Measurements from ENCODE around the gene BORCS6. TPM values are rescaled to one million over a fixed set of nuclear protein-coding genes. Genes with fewer than 3 reads are reported as not detected.

Gene BORCS6
- total and polyA plus RNA-seq, 2 of the 13 experiments (the other 11 are each of a cell fraction or from before 2014, with no cell fraction given) = 2.0 to 5.1 TPM

GRCh38 chr17:8141045-8141444, 48.9 kb downstream of the BORCS6 start:
- H3K36me3 ChIP-seq (replicated peaks in 1 of 2; ENCODE audit: control insufficient read depth in 1 of 2, insufficient read depth in 2 of 2, low read length in 2 of 2) = peaks cover 3 to 16% of the 10 kb centered on the region in 2 experiments; a peak in 4 of 5 replicates
- BruUV-seq (replicated peaks) = no TSS peak
- peaks cover 29% of the 10 kb centered on the region for H3K4me1 ChIP-seq (ENCODE audit: insufficient read depth, low read length)
- ChIA-PET CTCF (ENCODE audit: low intra/inter-chr PET ratio, low total read pairs) (no interaction called here), POLR2A (interaction anchor here (1.0 to 3.2 kb wide), 3 partner anchors 13 to 23 kb away, joined by 3 to 18 read pairs (median 4); no protein-coding TSS in a partner anchor)
- DNase-seq (ENCODE audit: low spot score) = no peak
- H3K27ac ChIP-seq (ENCODE audit: extremely low read length, insufficient read depth, low read length) = no peak overlapping the region
- no peak overlapping the region for H3K4me3 ChIP-seq (replicated peaks in 1 of 3; ENCODE audit: insufficient read depth in 1 of 3, low read depth in 2 of 3, low read length in 3 of 3)
- H3K79me2 ChIP-seq (ENCODE audit: insufficient read depth, low read length) = no peaks in the 10 kb centered on the region
- no peak overlapping the region for H3K9ac ChIP-seq (ENCODE audit: insufficient read depth, low read depth, low read length)
- ATAC-seq = no peak
- H3K9me3 ChIP-seq (ENCODE audit: low read length) = no peaks in the 10 kb centered on the region
- FAIRE-seq = no peak
- in situ Hi-C loops (cut with HindIII; ENCODE audit: extremely low pct_ligation_motif_present, low pct_unique_long_range_greater_than_20kb) = no loop called here
- no peak overlapping the region for H2AFZ ChIP-seq (ENCODE audit: low read length)
- no peak overlapping the region for H3K4me2 ChIP-seq (ENCODE audit: low read depth, low read length)
- TF ChIP-seq, protein P1, sequence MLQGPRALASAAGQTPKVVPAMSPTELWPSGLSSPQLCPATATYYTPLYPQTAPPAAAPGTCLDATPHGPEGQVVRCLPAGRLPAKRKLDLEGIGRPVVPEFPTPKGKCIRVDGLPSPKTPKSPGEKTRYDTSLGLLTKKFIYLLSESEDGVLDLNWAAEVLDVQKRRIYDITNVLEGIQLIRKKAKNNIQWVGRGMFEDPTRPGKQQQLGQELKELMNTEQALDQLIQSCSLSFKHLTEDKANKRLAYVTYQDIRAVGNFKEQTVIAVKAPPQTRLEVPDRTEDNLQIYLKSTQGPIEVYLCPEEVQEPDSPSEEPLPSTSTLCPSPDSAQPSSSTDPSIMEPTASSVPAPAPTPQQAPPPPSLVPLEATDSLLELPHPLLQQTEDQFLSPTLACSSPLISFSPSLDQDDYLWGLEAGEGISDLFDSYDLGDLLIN (CRISPR knock-in tag; IDR thresholded peaks at IDR 0.05; ENCODE audit: borderline replicate concordance) = no peak
- no peak for TF ChIP-seq ZNF891 (CRISPR knock-in tag; IDR thresholded peaks at IDR 0.05)
- TF ChIP-seq ZNF577 (CRISPR knock-in tag; IDR thresholded peaks at IDR 0.05; ENCODE audit: borderline replicate concordance, low read depth) = no peak
- no peak for TF ChIP-seq DNMT1 (CRISPR knock-in tag; IDR thresholded peaks at IDR 0.05)
- no peak for TF ChIP-seq SMAD1 (CRISPR knock-in tag; IDR thresholded peaks at IDR 0.05; ENCODE audit: borderline replicate concordance, low read depth)
- TF ChIP-seq ZNF768 (CRISPR knock-in tag; IDR thresholded peaks at IDR 0.05) = no peak
- TF ChIP-seq TFAP4 (IDR thresholded peaks at IDR 0.05; ENCODE audit: borderline replicate concordance, low read depth) = no peak
- no peak for TF ChIP-seq RFXAP (CRISPR knock-in tag; IDR thresholded peaks at IDR 0.05; ENCODE audit: borderline replicate concordance)
- no peak for TF ChIP-seq NAIF1 (CRISPR knock-in tag; IDR thresholded peaks at IDR 0.05; ENCODE audit: borderline replicate concordance)
- TF ChIP-seq ZNF614 (CRISPR knock-in tag; IDR thresholded peaks at IDR 0.05; ENCODE audit: borderline replicate concordance) = no peak
- TF ChIP-seq SMARCC2 (IDR thresholded peaks at IDR 0.05) = no peak
- TF ChIP-seq ZBTB38 (CRISPR knock-in tag; IDR thresholded peaks at IDR 0.05) = no peak
- no peak for TF ChIP-seq ZNF776 (CRISPR knock-in tag; IDR thresholded peaks at IDR 0.05)
- no peak for TF ChIP-seq HMG20B (CRISPR knock-in tag; conservative IDR thresholded peaks at IDR 0.05)
- TF ChIP-seq, protein P2, sequence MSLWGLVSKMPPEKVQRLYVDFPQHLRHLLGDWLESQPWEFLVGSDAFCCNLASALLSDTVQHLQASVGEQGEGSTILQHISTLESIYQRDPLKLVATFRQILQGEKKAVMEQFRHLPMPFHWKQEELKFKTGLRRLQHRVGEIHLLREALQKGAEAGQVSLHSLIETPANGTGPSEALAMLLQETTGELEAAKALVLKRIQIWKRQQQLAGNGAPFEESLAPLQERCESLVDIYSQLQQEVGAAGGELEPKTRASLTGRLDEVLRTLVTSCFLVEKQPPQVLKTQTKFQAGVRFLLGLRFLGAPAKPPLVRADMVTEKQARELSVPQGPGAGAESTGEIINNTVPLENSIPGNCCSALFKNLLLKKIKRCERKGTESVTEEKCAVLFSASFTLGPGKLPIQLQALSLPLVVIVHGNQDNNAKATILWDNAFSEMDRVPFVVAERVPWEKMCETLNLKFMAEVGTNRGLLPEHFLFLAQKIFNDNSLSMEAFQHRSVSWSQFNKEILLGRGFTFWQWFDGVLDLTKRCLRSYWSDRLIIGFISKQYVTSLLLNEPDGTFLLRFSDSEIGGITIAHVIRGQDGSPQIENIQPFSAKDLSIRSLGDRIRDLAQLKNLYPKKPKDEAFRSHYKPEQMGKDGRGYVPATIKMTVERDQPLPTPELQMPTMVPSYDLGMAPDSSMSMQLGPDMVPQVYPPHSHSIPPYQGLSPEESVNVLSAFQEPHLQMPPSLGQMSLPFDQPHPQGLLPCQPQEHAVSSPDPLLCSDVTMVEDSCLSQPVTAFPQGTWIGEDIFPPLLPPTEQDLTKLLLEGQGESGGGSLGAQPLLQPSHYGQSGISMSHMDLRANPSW (CRISPR knock-in tag; IDR thresholded peaks at IDR 0.05; ENCODE audit: borderline replicate concordance) = no peak
- TF ChIP-seq HNRNPLL (IDR thresholded peaks at IDR 0.05; ENCODE audit: low read depth, low read length, poor library complexity, severe bottlenecking) = no peak
- no peak for TF ChIP-seq ZNF224 (CRISPR knock-in tag; IDR thresholded peaks at IDR 0.05)
- TF ChIP-seq, protein P3, sequence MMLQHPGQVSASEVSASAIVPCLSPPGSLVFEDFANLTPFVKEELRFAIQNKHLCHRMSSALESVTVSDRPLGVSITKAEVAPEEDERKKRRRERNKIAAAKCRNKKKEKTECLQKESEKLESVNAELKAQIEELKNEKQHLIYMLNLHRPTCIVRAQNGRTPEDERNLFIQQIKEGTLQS (CRISPR knock-in tag; IDR thresholded peaks at IDR 0.05) = no peak
- H3K27me3 ChIP-seq (ENCODE audit: control insufficient read depth in 1 of 2, insufficient read depth in 2 of 2, low read length in 2 of 2) = no peaks in the 10 kb centered on the region; a peak in 1 of 5 replicates
- intact Hi-C loops (cut with micrococcal nuclease; ENCODE audit: unreplicated experiment) = no loop called here
- WGBS (ENCODE audit: low lambda C conversion rate) = 98% methylated on average over 5 of the region's 7 CpGs
- 0 out of 2 replicates have a peak, but pooled peaks cover 3% of the 10 kb centered on the region for H4K20me1 ChIP-seq (ENCODE audit: insufficient read depth, low read length)

Measured in HepG2 (cell line).